ENCODE results near the gene PCTP.

The PCTP gene

GRCh38 chr17:55750750-55751657, at the start of gene PCTP:
Gene PCTP (plus strand): TSS chr17:55751051. CDS start chr17:55751104, 53 bp downstream.
- DNase-seq = peak; percentile 91

- no peak for DNase-seq
Observed at GRCh38 chr17:55702150-55702549, 48.7 kb upstream of the PCTP start.

- DNase-seq = no peak
Observed at GRCh38 chr17:55704401-55704800, 46.5 kb upstream of the PCTP start.

- no peak for DNase-seq
Observed at GRCh38 chr17:55705847-55706246, 45.0 kb upstream of the PCTP start.

GRCh38 chr17:55706808-55707773, 43.8 kb upstream of the PCTP start:
- DNase-seq = no peak

GRCh38 chr17:55708175-55708974, 42.5 kb upstream of the PCTP start:
- no peak for DNase-seq

GRCh38 chr17:55709440-55709839, 41.4 kb upstream of the PCTP start:
- no peak for DNase-seq

GRCh38 chr17:55709984-55710383, 40.9 kb upstream of the PCTP start:
- DNase-seq = no peak

- no peak for DNase-seq
Observed at GRCh38 chr17:55710410-55710809, 40.4 kb upstream of the PCTP start.

- no peak for DNase-seq
Observed at GRCh38 chr17:55710829-55711496, 39.9 kb upstream of the PCTP start.

- DNase-seq = no peak
Observed at GRCh38 chr17:55717432-55717831, 33.4 kb upstream of the PCTP start.

- peak; percentile 69 for DNase-seq
Observed at GRCh38 chr17:55717898-55718735, 32.7 kb upstream of the PCTP start.

- DNase-seq = no peak
Observed at GRCh38 chr17:55720919-55721836, 29.7 kb upstream of the PCTP start.

- no peak for DNase-seq
Observed at GRCh38 chr17:55722016-55722736, 28.7 kb upstream of the PCTP start.

- no peak for DNase-seq
Observed at GRCh38 chr17:55722742-55723487, 27.9 kb upstream of the PCTP start, which contains the start of gene TMEM100. Gene TMEM100 (minus strand): TSS chr17:55722864. CDS start chr17:55721070, 1,794 bp downstream.

GRCh38 chr17:55723488-55723848, 27.4 kb upstream of the PCTP start:
- DNase-seq = no peak

GRCh38 chr17:55726440-55726839, 24.4 kb upstream of the PCTP start:
- DNase-seq = no peak

- DNase-seq = no peak
Observed at GRCh38 chr17:55727275-55727674, 23.6 kb upstream of the PCTP start.
